HAP-1 (cell line): ENCODE measurements around the gene PSMB10.
A peak's percentile ranks its signal among the peaks of the same experiment; 100 is the strongest.
"Not testable (repeated sequence)": the region's sequence is repeated elsewhere in the genome, so short reads cannot be mapped to it uniquely, and the experiment has no call there.

Experiments
- DNase-seq, 2 experiments: peaks; one replicate each; pipeline ENCODE4 v3.0.0-alpha.2; 2016 to 2020; ENCODE audit warnings: low spot score in 2 of 2
- H3K27me3 ChIP-seq: fragments of 250-450 bp; sonication (Bioruptor Pico); 2 replicates; pipeline ENCODE4 v1.5.1; 2020; ENCODE audit warnings: low read depth, mild to moderate bottlenecking, moderate library complexity
- H3K36me3 ChIP-seq: fragments of 250-450 bp; sonication (Bioruptor Pico); replicated peaks from 2 replicates; pipeline ENCODE4 v1.5.1; 2020; ENCODE audit warnings: mild to moderate bottlenecking
- H3K4me1 ChIP-seq: fragments of 250-450 bp; sonication (Bioruptor Pico); 2 replicates; pipeline ENCODE4 v1.5.1; 2020; ENCODE audit warnings: mild to moderate bottlenecking
- H3K4me3 ChIP-seq: fragments of 250-450 bp; sonication (Bioruptor Pico); 2 replicates; pipeline ENCODE4 v1.5.1; 2020; ENCODE audit warnings: mild to moderate bottlenecking, moderate library complexity
- H3K9me3 ChIP-seq: fragments of 250-450 bp; sonication (Bioruptor Pico); 2 replicates; pipeline ENCODE4 v1.5.1; 2020; ENCODE audit warnings: mild to moderate bottlenecking, moderate library complexity
- in situ Hi-C: fragments of 300-500 bp; cut with MboI; formaldehyde crosslinking; loops from 3 replicates; pipeline ENCODE4 v1.14.3; 2020; ENCODE audit warnings: low sequenced_read_pairs, inconsistent platforms, mixed read lengths

Gene PSMB10

DNA sequence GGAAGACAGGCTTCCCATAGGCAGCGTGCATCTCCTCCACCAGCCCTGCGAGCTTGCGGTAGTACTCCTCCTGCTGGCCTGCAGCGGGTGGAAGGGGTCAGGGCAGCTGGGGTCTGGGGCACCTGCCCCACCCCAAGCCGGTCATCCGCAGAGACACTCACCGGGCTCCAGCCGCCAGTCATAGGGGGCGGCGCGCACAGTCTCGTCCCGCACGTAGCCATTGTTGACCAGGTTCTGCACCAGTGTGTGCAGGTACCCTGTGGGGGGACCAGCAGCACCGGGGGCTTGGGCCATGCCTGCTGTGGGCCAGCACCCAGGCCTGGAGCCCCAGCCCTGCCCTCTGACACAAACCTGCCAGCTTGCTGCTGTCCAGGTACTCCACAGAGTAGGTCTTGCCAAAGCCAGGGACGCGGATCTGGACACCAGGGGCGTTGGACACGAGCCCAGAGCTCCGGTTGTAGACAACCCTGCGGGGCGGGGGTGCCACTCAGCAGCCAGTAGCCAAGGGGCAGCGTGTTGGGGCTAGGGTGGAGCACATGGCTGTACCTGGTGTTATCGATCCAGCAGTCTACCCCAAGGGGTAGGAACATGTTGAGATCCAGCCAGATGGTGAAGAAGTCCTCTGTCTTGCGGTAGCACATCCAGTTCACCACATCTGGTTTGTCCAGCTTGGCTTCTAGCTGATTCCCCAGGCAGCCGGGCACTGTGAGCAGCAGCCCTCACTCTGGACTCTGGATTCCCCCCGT is 6.0 kb upstream of the PSMB10 start:
- H3K4me1 ChIP-seq: no peaks in the 10 kb centered on the region
- no peaks in the 10 kb centered on the region for H3K9me3 ChIP-seq
- peaks cover 57% of the 10 kb centered on the region for H3K36me3 ChIP-seq
- no peaks in the 10 kb centered on the region for H3K27me3 ChIP-seq
- DNase-seq: no peak
- in situ Hi-C loops: no loop called here
- H3K4me3 ChIP-seq: no peak overlapping the region

DNA sequence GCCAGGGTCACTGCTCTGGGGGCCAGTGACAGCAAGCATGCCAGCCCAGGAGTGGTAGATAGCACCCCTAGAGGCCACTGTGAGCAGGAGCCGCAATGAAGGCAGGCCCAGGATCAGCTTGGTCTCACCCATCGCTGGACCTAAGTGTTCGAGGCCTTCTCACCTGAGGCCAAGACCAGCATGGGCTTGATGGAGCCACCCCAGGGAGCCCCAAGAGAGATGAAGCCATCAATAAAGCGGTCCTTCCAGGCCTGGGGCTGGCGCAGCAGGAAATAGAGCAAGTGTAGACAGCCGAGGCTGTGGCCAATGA is 5.5 kb upstream of the PSMB10 start:
- peak in 1 of 2 experiments; percentile 70 for DNase-seq
- no peaks in the 10 kb centered on the region for H3K4me1 ChIP-seq
- no peaks in the 10 kb centered on the region for H3K9me3 ChIP-seq
- no peak overlapping the region for H3K4me3 ChIP-seq
- in situ Hi-C loops: no loop called here
- peaks cover 52% of the 10 kb centered on the region for H3K36me3 ChIP-seq
- no peaks in the 10 kb centered on the region for H3K27me3 ChIP-seq

DNA sequence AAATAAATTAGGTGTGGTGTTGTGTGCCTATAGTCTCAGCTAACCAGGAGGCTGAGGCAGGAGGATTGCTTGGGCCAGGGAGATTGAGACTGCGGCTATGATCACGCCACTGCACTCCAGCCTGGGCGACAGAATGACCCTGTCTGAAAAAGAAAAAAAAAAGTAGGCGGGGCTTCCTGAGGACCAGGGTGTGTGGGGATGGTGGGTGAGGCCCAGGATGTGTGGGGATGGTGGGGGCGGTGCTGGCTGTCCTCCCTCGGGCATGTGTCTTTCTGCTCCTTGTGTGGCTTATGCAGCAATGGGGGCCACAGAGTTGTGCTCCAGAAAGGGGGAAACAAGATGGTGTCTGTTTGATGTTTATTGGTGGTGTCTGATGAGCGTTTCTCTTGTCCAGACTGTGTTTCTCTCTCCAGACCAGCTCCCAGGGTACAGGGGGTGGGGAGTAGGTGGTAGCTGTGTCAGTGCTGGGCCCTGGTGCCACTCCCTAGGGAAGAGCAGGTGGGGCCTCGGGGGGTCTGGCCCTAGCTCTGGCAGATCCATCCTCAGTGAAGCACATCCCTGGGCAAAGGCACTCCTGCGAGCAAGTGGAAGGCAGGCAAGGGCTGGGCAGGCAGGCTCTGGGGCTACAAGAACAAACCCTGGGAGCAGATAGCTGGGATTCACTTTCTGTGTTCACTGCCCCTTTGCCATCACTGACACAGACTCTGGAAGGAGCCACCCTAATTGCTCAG is 5.0 kb upstream of the PSMB10 start:
- H3K9me3 ChIP-seq: no peaks in the 10 kb centered on the region
- in situ Hi-C loops: no loop called here
- peaks cover 48% of the 10 kb centered on the region for H3K36me3 ChIP-seq
- H3K4me3 ChIP-seq: no peak overlapping the region
- no peak for DNase-seq
- H3K4me1 ChIP-seq: no peaks in the 10 kb centered on the region
- H3K27me3 ChIP-seq: no peaks in the 10 kb centered on the region

DNA sequence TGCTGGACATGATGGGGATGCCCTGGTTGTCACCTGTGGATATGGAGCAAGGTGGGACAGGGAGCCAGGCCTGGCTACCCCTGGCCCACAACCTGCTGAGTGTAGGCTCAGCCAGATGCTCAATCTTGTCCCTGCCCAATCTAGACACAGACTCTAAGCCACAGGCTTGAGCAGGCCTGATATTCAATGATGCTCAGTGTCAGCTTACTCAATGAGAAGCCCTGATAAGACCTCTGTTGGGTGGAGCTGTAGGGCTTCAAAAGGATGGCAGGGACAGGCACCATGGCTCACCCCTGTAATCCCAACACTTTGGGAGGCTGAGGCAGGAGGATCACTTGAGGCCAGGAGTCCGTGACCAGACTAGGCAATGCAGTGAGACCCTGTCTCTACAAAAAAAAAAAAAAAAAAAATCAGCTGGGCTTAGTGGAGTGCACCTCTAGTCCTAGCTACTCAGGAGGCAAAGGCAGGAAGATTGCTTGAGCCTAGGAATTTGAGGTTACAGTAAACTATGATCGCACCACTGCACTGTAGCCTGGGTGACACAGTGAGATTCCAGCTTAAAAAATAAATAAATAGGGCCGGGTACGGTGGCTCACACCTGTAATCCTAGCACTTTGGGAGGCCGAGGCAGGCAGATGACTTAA is 3.9 kb upstream of the PSMB10 start:
- Histone ChIP-seq H3K27me3 (no peaks in the 10 kb centered on the region), H3K9me3 (no peaks in the 10 kb centered on the region), H3K4me1 (no peaks in the 10 kb centered on the region), H3K36me3 (peaks cover 41% of the 10 kb centered on the region), H3K4me3 (no peak overlapping the region)
- in situ Hi-C loops: no loop called here
- DNase-seq: no peak

DNA sequence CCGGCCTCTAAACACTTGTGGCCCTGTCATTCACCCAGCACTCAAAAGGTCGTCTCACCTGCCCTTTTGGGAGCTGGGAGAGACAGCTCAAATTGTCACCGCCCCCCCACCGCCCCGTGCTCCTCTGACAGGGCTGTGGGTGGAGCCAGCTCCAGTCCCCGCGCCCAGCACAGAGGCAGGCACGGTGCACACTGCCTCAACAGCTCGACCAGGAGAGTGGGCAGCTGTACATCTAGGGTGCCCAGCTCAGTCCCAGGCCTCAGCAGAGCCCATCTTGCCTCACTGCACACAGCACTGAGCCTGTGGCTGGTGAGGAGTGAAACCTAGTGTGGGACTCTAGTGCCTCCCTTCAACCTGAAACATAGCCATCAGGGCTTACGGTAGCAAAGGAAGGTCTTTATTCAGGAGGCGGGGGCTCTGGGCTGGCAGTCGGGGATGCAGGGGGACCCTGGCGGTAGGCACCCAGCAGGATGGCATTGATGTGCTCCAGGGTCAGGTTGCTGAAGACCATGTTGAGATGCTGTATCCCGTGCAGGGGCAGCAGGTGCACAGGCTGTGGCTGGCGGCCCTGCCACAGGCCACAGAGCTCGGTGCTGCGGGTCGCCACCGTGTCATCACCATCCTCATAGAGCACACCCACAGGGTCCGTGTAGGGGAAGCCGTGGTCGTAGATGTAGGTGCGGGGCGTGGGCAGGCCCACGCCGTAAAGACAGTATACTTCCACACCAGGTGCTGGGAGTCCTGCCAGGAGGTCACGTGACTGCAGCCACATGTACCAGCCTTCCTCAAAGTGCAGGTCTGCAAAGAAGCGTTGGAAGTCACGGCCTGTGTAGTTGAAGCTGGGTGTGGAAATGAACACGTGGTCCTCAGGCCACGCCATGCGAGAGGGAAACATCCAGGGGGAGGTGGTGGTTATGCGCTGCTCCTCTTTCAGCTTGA is 3.1 kb upstream of the PSMB10 start:
- H3K4me1 ChIP-seq: peaks cover 2% of the 10 kb centered on the region

DNA sequence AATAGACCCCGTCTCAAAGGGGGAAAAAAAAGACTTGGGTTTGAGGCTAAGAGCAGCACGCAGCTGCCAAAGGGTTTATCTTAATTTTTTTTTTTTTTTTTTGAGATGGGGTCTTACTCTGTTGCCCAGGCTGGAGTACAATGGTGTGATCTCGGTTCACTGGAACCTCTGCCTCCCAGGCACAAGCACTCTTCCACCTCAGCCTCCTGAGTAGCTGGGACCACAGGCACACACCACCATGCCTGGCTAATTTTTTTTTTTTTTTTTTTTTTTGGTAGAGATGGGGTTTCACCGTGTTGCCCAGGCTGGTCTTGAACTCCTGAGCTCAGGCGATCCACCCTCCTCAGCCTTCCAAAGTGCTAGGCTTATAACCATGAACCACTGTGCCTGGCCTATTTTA is 1.1 kb upstream of the PSMB10 start:
- H3K27me3 ChIP-seq, H3K9me3 ChIP-seq, DNase-seq, in situ Hi-C loops, H3K4me1 ChIP-seq, H3K4me3 ChIP-seq: not testable (repeated sequence)
- H3K36me3 ChIP-seq: peaks cover 24% of the 10 kb centered on the region

More for the DNA sequence above, 3.1 kb upstream of the PSMB10 start:
- no peaks in the 10 kb centered on the region for H3K27me3 ChIP-seq
- no peaks in the 10 kb centered on the region for H3K9me3 ChIP-seq
- peaks cover 33% of the 10 kb centered on the region for H3K36me3 ChIP-seq
- DNase-seq: no peak
- in situ Hi-C loops: no loop called here
- H3K4me3 ChIP-seq: no peak overlapping the region

DNA sequence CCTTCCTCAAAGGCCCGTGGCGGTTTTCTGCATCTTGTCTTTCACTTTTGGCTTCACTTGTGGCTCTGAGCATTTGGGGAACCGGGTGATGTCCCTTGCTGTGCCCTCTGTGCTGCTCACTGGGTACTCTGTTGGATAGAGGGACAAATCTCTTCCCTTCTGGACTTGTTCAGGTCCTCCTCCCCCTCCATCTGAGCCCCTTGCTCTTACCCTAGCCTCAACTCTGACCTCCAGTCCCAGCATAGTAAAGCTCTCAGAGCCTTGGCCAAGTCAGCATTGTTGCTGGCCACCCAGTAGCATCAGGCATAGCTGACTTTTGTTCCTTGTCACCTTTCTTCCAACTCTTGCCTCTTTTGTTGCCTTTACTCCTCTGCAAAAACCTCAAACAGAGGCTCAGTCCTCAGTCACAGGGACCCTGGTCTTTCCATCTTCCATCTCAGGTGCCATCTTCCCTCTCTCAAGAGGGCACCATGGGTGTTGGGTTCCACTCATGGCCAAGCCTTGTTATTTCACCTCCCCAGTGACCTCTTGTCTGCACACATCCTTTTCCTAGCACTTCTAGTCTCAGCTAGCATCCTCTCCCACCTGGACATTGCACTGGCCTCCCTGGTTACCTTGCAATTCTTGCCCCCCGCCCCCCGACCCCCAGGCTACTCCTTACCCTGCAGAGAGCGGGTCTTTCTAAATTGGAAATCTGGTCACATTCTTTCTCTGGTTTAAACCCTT is 393 bp upstream of the PSMB10 start:
- in situ Hi-C loops: no loop called here
- DNase-seq: no peak
- H3K4me3 ChIP-seq: peak overlapping the region; percentile 99
- peaks cover 9% of the 10 kb centered on the region for H3K4me1 ChIP-seq
- H3K9me3 ChIP-seq: no peaks in the 10 kb centered on the region
- peaks cover 22% of the 10 kb centered on the region for H3K36me3 ChIP-seq
- no peaks in the 10 kb centered on the region for H3K27me3 ChIP-seq

DNA sequence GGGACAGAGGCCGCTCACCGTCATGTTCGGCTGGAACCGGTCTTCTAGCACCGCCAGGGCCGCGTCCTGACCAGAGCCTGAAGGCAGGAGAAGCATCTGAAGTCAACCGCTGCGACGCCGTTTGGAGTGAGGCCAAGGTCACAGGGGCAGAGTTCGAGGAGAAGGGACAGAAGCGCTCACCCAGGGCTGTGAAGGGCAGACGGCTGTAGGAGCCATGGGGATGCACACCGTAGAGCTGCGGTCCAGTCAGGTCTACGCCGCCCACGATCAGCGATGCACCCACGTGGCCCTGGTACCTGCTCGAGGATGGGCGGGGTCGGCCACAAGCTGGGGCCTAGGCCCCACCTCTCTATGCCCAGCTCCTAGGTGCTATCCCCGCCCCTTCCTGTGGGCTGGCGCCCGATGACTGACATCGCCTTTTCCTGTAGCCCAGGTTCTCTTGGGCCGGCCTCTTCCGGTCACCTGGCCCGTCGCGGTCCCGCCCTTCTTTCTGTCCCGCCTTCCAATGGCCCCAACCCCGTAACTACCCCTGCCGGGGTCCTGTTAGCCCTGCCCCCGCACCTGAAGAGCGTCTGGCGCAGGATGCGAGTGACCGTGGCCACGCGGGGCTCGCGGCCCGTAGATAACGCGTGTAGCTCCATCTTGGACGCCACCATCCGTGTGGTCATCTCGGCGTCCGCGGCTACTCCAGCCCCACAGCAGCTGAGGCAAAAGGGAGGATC is 1.1 kb downstream of the PSMB10 start:
- H3K36me3 ChIP-seq: peaks cover 17% of the 10 kb centered on the region
- peak overlapping the region; percentile 99 for H3K4me3 ChIP-seq
- no peaks in the 10 kb centered on the region for H3K27me3 ChIP-seq
- peak; percentile 96 to 99 for DNase-seq
- H3K9me3 ChIP-seq: no peaks in the 10 kb centered on the region
- in situ Hi-C loops: no loop called here
- H3K4me1 ChIP-seq: peaks cover 9% of the 10 kb centered on the region

DNA sequence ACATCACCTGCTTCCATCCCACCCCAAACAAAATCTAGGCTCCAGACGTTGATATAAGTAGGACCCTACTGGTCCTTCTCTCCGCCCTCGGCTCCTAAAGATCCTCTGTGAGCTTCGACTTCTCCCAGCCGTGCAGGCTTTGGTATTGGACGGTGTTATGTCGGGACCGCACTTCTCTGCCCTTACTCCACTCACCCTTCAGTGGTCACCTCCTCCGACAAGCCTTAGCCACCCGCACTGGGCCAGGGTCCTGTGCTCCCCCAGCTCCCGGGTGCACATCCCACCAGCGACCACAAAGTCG is 1.6 kb downstream of the PSMB10 start:
- in situ Hi-C loops: no loop called here
- Histone ChIP-seq H3K9me3 (no peaks in the 10 kb centered on the region), H3K4me3 (peak overlapping the region; percentile 99), H3K4me1 (peaks cover 9% of the 10 kb centered on the region), H3K27me3 (no peaks in the 10 kb centered on the region), H3K36me3 (peaks cover 15% of the 10 kb centered on the region)
- DNase-seq: no peak

DNA sequence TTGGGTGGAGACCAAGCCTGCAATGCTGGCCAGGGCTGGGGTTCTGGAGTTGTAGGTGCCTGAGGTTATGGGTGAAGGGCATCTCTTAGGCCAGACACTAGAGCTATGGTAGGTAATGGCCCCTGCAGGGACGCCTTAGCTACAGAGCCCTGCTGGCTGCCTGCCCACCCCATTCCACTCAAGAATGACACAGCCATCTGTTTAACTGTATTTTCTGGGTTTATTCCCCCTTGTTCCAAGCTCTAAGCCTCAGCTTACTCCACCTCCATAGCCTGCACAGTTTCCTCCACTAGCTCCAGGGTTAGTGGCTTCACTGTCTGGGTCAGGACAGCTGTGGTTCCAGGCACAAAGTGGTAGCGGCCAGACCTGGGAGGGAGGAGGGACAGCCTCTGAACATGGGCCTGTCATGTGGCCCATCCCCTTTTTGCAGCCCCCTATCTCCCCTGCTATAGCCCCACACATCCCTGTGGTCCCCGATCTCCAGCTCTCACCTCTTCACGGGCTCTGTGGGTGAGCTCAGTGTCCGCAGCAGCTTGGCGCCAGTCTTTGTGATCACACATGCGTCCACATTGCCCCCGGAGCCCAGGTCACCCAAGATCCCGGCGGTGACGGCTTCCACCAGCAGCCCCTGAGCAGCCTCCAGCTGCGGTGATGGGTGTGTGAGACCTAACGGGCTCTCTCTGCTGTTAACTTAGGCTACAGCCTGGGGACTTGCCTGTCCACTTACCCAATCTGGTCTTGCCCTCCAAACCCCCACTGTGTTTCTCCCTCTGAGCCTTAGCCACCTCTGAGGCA is 2.1 kb downstream of the PSMB10 start:
- no peaks in the 10 kb centered on the region for H3K9me3 ChIP-seq
- no peak for DNase-seq
- peaks cover 11% of the 10 kb centered on the region for H3K36me3 ChIP-seq
- in situ Hi-C loops: no loop called here
- H3K27me3 ChIP-seq: no peaks in the 10 kb centered on the region
- peak overlapping the region; percentile 99 for H3K4me3 ChIP-seq
- H3K4me1 ChIP-seq: peaks cover 9% of the 10 kb centered on the region

DNA sequence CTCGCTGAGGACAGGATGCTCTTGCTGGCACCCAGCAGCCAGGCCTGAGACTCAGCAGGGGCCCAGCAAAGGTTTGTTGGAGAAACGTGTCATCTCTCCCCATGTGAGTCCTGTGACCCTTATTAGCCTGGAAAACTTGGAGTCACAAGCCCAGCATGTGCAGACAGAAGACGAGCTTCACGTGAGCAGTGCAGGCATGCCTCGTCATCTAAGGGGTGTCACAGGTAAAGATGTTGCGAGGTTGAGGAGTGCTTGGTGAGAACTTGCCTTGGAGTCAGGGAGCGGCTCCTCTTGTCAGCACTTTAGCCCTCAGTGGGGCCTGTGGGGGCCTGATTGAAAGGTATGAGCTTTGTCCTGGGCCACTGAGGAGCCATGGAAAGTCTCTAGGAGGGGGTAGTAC is 2.8 kb downstream of the PSMB10 start:
- Histone ChIP-seq H3K9me3 (no peaks in the 10 kb centered on the region), H3K27me3 (no peaks in the 10 kb centered on the region), H3K4me3 (no peak overlapping the region), H3K4me1 (peaks cover 9% of the 10 kb centered on the region), H3K36me3 (peaks cover 15% of the 10 kb centered on the region)
- no peak for DNase-seq
- in situ Hi-C loops: no loop called here

DNA sequence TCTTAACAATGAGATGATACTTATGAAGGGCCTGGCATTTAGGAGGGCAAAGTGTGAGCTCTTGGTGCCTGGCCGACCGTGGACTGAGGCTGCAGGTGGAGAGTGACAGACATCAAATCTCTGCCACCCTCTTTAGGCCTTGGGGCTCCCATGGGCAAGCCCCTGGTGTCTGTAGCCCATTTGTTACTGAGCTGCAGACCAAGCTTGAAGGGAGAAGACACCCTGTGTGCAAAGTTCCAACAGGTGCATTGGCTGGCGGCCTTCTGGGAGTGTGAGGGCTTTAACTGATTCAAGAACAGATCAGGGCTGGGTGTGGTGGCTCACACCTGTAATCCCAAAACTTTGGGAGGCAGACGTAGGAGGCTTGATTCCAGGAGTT is 4.2 kb downstream of the PSMB10 start:
- in situ Hi-C loops: no loop called here
- H3K27me3 ChIP-seq: no peaks in the 10 kb centered on the region
- H3K9me3 ChIP-seq: no peaks in the 10 kb centered on the region
- peaks cover 9% of the 10 kb centered on the region for H3K4me1 ChIP-seq
- no peak overlapping the region for H3K4me3 ChIP-seq
- no peak for DNase-seq
- peaks cover 24% of the 10 kb centered on the region for H3K36me3 ChIP-seq
